Measurements from ENCODE around the gene RXRG. TPM values are rescaled to one million over a fixed set of nuclear protein-coding genes. Genes with fewer than 3 reads are reported as not detected.
"Not testable (repeated sequence)": the region's sequence is repeated elsewhere in the genome, so short reads cannot be mapped to it uniquely, and the experiment has no call there.

Gene RXRG
- total RNA-seq, 2 donors from 2014 or later = 2.5 to 9.8 TPM

DNA sequence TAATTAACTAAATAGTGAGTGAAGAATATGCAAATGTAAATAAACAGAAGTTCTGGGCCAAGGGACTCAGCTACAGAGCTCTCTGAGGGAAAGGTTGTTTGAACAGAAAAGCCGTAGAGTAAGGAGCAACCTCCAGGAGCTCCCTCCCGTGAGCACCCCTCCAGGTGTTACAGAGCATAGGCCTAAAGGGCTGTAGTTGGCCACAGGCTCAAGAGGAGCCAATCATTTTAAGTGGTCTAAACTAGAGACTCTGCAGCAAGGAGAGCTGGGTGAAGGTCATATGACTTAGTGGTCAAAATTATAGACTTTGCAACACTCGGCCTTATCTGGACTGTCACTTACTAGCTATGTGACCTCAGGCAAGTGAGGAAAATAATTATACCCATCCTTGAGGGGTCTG is 19.1 kb upstream of the RXRG start:
- 79 to 87% methylated on average over 2 to 3 of the region's 3 CpGs for WGBS, 2 experiments (ENCODE audit: insufficient coverage in 1 of 2, insufficient read length in 1 of 2)
- no peak overlapping the region for H3K27ac ChIP-seq (ENCODE audit: low read depth, low read length)
- H3K4me3 ChIP-seq (ENCODE audit: low read length) = no peak overlapping the region
- H3K4me3 Mint-ChIP-seq = no peak overlapping the region
- no peaks in the 10 kb centered on the region for H3K36me3 Mint-ChIP-seq (ENCODE audit: low read depth)
- H3K4me1 ChIP-seq (ENCODE audit: control insufficient read depth, insufficient read depth, low read length) = no peaks in the 10 kb centered on the region
- no peak for DNase-seq
- H3K9me3 ChIP-seq (ENCODE audit: control insufficient read depth, low read length) = no peaks in the 10 kb centered on the region
- peaks cover 11% of the 10 kb centered on the region for H3K4me1 Mint-ChIP-seq
- no peaks in the 10 kb centered on the region for H3K27me3 ChIP-seq (ENCODE audit: control insufficient read depth, insufficient read depth, low read length, poor library complexity, severe bottlenecking)
- H3K36me3 ChIP-seq (ENCODE audit: control insufficient read depth, insufficient read depth, low read length) = no peaks in the 10 kb centered on the region
- TF ChIP-seq, protein P1, sequence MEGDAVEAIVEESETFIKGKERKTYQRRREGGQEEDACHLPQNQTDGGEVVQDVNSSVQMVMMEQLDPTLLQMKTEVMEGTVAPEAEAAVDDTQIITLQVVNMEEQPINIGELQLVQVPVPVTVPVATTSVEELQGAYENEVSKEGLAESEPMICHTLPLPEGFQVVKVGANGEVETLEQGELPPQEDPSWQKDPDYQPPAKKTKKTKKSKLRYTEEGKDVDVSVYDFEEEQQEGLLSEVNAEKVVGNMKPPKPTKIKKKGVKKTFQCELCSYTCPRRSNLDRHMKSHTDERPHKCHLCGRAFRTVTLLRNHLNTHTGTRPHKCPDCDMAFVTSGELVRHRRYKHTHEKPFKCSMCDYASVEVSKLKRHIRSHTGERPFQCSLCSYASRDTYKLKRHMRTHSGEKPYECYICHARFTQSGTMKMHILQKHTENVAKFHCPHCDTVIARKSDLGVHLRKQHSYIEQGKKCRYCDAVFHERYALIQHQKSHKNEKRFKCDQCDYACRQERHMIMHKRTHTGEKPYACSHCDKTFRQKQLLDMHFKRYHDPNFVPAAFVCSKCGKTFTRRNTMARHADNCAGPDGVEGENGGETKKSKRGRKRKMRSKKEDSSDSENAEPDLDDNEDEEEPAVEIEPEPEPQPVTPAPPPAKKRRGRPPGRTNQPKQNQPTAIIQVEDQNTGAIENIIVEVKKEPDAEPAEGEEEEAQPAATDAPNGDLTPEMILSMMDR (conservative IDR thresholded peaks at IDR 0.05) = peak; percentile 42
- H3K9me3 Mint-ChIP-seq = no peaks in the 10 kb centered on the region
- no peak overlapping the region for H3K9ac ChIP-seq (ENCODE audit: extremely low read depth, low read length, poor library complexity, severe bottlenecking)
- H3K27ac Mint-ChIP-seq = no peak overlapping the region
- peaks cover 5% of the 10 kb centered on the region for H3K27me3 Mint-ChIP-seq (ENCODE audit: insufficient read depth)

DNA sequence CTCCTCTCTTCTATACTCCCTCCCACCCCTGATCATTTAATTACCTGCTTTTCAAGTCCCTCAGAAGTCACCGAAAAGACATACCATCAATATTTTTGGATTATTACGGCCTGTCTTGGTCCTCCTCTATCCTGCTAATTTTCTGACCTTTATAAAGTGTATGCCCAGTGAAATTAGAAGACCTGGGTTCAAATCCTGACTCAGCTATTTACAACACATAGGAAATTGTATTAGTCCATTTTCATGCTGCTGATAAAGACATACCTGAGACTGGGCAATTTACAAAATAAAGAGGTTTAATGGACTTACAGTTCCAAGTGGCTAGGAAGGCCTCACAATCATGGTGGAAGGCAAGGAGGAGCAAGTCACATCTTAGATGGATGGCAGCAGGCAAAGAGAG is 14.8 kb upstream of the RXRG start:
- not testable (repeated sequence) for H3K4me1 ChIP-seq (ENCODE audit: control insufficient read depth, insufficient read depth, low read length); H3K4me1 Mint-ChIP-seq; DNase-seq; H3K36me3 Mint-ChIP-seq (ENCODE audit: low read depth); H3K27ac Mint-ChIP-seq; H3K27me3 ChIP-seq (ENCODE audit: control insufficient read depth, insufficient read depth, low read length, poor library complexity, severe bottlenecking); H3K4me3 Mint-ChIP-seq; H3K27ac ChIP-seq (ENCODE audit: low read depth, low read length); H3K9ac ChIP-seq (ENCODE audit: extremely low read depth, low read length, poor library complexity, severe bottlenecking); H3K9me3 Mint-ChIP-seq; H3K9me3 ChIP-seq (ENCODE audit: control insufficient read depth, low read length); H3K36me3 ChIP-seq (ENCODE audit: control insufficient read depth, insufficient read depth, low read length); H3K4me3 ChIP-seq (ENCODE audit: low read length)
- peaks cover 11% of the 10 kb centered on the region for H3K27me3 Mint-ChIP-seq (ENCODE audit: insufficient read depth)
- 88 to 95% methylated on average over 2 of the region's 2 CpGs for WGBS, 2 experiments (ENCODE audit: insufficient coverage in 1 of 2, insufficient read length in 1 of 2)

DNA sequence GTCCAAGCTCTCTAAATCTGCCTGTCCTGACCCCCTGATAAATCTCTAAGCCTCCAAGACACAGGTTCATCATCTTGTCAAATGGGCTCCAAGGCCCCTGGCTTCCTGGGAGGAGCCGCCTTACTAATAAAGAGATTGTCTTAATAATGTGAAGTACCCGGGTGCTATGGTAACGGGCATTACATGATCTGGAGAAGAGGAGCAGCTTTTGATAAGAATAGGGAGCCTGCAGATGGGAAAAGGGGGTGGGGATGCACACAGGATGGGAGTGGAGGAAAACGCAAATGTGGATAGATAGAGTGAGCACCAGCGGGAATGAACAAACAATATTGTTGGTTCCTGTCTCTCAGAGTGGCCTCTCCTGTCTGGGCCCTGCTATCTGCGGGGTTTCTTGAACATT is 11.9 kb upstream of the RXRG start:
- Histone ChIP-seq H3K9ac (ENCODE audit: extremely low read depth, low read length, poor library complexity, severe bottlenecking) (no peak overlapping the region), H3K4me1 (ENCODE audit: control insufficient read depth, insufficient read depth, low read length) (no peaks in the 10 kb centered on the region), H3K27me3 (ENCODE audit: control insufficient read depth, insufficient read depth, low read length, poor library complexity, severe bottlenecking) (no peaks in the 10 kb centered on the region), H3K36me3 (ENCODE audit: control insufficient read depth, insufficient read depth, low read length) (no peaks in the 10 kb centered on the region), H3K9me3 (ENCODE audit: control insufficient read depth, low read length) (no peaks in the 10 kb centered on the region), H3K27ac (ENCODE audit: low read depth, low read length) (no peak overlapping the region), H3K4me3 (ENCODE audit: low read length) (no peak overlapping the region)
- no peak overlapping the region for H3K4me3 Mint-ChIP-seq
- H3K4me1 Mint-ChIP-seq = peaks cover 8% of the 10 kb centered on the region
- H3K27ac Mint-ChIP-seq = no peak overlapping the region
- no peaks in the 10 kb centered on the region for H3K9me3 Mint-ChIP-seq
- TF ChIP-seq, protein P1 (conservative IDR thresholded peaks at IDR 0.05) = no peak
- H3K36me3 Mint-ChIP-seq (ENCODE audit: low read depth) = no peaks in the 10 kb centered on the region
- H3K27me3 Mint-ChIP-seq (ENCODE audit: insufficient read depth) = peaks cover 20% of the 10 kb centered on the region
- no peak for DNase-seq
- 88 to 92% methylated on average over 3 to 6 of the region's 6 CpGs for WGBS, 2 experiments (ENCODE audit: insufficient coverage in 1 of 2, insufficient read length in 1 of 2)

DNA sequence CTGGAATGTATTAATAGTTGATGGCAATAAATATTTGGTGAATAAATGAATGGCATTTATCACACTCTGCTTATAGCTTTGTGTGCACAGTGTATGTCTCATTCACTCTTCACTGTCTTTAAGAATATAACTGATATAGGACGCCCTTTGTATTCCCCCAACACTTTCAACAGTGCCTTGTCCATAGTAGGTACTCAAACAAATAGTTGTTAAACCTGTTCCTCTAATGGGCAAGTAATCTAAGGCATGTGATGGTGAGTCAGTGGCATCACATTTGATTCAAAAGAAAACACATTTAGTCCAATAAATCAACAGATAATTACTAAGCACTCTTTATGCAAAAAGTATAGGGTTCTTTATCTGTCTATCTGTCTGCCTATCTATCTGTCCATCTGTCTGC is 11.2 kb upstream of the RXRG start:
- no peaks in the 10 kb centered on the region for H3K36me3 Mint-ChIP-seq (ENCODE audit: low read depth)
- peaks cover 8% of the 10 kb centered on the region for H3K4me1 Mint-ChIP-seq
- DNase-seq = no peak
- no peak overlapping the region for H3K4me3 ChIP-seq (ENCODE audit: low read length)
- H3K4me3 Mint-ChIP-seq = no peak overlapping the region
- 90 to 100% methylated on average over 1 of the region's 1 CpG for WGBS, 2 experiments (ENCODE audit: insufficient coverage in 1 of 2, insufficient read length in 1 of 2)
- TF ChIP-seq, protein P1 (conservative IDR thresholded peaks at IDR 0.05) = no peak
- peaks cover 22% of the 10 kb centered on the region for H3K27me3 Mint-ChIP-seq (ENCODE audit: insufficient read depth)
- H3K27me3 ChIP-seq (ENCODE audit: control insufficient read depth, insufficient read depth, low read length, poor library complexity, severe bottlenecking) = no peaks in the 10 kb centered on the region
- H3K9me3 ChIP-seq (ENCODE audit: control insufficient read depth, low read length) = no peaks in the 10 kb centered on the region
- H3K4me1 ChIP-seq (ENCODE audit: control insufficient read depth, insufficient read depth, low read length) = no peaks in the 10 kb centered on the region
- H3K9me3 Mint-ChIP-seq = no peaks in the 10 kb centered on the region
- no peak overlapping the region for H3K27ac ChIP-seq (ENCODE audit: low read depth, low read length)
- H3K36me3 ChIP-seq (ENCODE audit: control insufficient read depth, insufficient read depth, low read length) = no peaks in the 10 kb centered on the region
- H3K27ac Mint-ChIP-seq = no peak overlapping the region
- no peak overlapping the region for H3K9ac ChIP-seq (ENCODE audit: extremely low read depth, low read length, poor library complexity, severe bottlenecking)
